IPS DF 4.7 (cell line): ENCODE data around the gene ARHGEF33.

Experiments used
- DNase-seq: peaks from one replicate; pipeline ENCODE4 v3.0.0-alpha.2; 2013; ENCODE audit warnings: low spot score; ENCODE audit errors: extremely low read depth

ARHGEF33 gene

DNA sequence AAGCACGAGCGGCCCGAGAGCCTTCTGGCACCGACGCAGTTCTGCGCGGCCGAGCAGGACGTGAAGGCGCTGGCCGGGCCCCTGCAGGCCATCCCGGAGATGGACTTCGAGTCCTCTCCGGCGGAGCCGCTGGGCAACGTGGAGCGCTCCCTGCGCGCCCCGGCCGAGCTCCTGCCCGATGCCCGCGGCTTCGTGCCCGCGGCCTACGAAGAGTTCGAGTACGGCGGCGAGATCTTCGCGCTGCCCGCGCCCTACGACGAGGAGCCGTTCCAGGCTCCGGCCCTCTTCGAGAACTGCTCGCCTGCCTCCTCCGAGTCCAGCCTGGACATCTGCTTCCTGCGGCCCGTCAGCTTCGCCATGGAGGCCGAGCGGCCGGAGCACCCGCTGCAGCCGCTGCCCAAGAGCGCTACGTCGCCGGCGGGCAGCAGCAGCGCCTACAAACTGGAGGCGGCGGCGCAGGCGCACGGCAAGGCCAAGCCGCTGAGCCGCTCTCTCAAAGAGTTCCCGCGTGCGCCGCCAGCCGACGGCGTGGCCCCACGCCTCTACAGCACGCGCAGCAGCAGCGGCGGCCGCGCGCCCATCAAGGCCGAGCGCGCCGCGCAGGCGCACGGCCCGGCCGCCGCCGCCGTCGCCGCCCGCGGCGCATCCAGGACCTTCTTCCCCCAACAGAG lies 70.4 kb downstream of the ARHGEF33 start:
- no peak for DNase-seq

DNA sequence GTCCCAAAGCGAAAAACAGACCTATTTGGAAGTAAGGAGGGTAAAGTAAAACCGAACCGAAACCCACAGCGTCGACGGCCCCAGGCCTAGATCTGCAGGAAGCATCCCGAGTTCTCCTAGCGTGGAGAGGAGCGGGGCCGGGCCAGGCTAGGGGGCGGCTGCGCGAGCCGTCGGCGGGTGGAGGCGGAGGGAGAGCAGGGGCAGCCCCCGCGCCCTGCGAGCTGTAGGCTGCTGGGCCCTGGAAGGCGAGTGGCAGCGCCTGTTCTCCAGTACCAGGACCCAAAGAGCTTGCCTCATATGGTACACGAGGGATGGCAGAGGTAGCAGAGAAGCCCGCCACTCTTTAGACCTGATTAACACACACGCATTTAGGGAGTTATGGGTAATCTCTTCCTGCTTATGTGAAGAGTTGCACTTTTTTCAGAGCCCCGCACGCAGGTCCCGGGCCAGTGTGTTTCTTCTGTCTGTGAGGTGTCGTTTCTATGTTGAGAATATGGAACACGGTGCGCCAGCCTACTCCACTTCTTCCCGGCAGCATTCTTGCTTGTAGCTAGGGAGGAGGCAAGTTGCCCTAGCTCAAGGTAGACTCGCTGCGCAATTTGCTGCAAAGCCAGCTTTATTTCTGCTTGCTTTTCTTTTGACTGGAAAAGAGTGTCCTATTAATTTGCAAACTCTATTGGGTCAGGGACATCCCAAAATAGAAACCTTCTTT lies 71.1 kb downstream of the ARHGEF33 start:
- DNase-seq: no peak

DNA sequence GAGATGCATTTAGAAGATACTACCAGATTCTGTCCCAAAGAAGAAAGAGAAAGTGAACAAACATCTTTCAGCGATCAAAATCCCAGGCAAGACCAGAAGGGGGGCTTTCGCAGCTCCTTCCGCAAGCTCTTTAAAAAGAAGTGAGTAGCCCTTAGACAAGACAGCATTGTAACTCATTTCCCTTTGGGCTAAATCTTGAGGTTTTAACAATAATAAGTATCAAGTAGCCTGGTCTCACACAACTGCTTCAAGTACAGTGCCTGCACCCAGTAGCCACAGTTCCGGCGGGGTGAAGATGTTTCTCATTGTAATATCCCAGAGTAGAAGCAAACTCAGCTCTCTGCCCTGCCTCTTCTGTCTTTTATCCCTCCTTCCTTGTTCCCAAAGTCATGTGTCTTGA lies 76.3 kb downstream of the ARHGEF33 start:
- DNase-seq: no peak

DNA sequence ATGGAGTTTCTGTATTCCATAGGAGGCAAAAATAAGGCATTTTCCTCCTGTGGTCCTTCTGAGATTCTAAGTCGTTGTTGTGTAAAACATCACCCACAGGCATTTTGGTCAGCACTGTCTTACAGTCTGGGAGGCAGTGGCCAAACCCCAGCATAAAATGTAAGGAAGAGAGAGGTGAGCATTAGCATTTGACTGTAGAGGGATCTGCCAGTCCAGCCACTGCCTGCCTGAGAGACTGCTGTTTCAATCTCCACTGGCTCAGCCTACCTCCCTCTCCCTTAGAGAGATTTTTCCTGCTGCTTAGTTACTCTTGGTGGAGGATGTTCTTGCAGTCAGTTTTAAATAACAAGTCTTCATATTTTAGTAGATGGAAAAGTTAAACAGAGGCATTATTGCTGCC lies 77.0 kb downstream of the ARHGEF33 start:
- DNase-seq: no peak

DNA sequence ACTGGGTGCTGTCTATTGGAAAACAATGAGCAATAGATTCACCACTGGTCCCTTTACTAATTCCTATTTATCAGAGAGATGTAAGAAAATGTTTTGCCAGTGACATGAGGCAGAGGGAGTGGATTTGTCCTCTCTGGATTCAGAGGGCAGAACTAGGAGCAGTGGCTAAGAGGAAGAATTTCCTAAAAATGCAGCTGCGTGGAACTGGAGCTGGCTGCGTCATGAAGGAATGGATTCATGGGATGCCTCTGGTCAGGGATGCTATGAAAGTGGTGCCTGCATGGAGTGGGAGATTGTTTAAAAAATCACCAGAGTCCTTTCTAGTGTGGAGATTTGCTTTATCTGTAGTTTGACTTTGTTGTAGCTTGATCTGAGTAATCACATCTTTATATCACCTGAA lies 78.3 kb downstream of the ARHGEF33 start:
- DNase-seq: no peak

DNA sequence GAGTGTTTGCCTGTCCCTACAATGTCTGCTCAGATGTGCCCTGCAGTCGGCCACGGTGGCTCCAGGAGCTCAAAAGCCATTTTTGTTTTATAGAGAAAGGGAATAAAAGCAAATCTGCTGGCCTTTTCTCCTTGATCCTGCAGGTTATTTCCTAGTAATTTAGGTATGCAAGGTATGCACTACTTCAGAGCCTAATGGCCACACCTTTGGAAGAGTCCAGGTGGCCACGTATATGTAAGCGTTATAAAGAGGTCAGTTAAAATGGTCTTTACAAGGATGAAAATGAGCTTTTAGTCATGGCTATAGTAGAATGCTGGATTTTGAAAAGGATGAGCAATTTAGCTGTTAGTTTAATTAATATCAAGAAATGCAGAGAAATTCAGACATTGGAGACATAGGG lies 81.7 kb downstream of the ARHGEF33 start:
- DNase-seq: no peak

DNA sequence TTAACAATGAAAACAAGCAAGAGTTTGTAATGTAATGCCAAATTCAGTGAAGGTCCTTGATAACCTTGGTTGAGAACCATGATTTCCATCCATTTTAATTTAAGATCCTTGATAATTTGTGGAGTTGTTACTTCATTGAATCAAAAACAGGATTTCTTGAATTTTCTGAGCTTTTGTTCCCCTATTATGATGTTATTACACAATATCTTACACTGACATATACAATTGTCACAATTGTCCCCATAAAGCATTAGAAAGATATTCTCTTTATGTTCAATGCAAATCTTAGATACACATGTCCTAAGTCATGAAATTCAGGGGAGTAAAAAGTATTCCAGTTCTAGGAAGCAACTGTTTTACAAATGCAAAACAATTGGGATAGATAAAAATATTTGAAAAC lies 83.6 kb downstream of the ARHGEF33 start:
- DNase-seq: no peak

DNA sequence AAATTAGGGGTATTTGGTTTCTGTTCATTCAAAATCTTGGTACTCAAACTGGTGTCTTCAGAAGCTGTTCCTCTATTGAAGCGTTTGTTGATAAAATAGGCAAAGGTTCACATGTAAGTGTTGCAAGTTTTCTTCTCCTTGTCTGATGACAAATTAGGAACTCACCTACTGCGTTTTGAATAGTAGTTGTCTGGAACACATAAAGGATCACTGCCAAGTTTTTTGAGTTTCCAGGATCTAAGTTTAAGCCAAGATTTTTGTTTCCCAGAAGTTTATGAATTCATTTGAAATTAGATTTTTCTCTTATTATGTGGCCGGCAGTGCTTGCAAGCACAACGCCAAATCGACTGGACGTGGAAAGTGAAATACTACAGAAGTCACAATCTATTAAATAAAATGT lies 85.4 kb downstream of the ARHGEF33 start:
- DNase-seq: no peak

DNA sequence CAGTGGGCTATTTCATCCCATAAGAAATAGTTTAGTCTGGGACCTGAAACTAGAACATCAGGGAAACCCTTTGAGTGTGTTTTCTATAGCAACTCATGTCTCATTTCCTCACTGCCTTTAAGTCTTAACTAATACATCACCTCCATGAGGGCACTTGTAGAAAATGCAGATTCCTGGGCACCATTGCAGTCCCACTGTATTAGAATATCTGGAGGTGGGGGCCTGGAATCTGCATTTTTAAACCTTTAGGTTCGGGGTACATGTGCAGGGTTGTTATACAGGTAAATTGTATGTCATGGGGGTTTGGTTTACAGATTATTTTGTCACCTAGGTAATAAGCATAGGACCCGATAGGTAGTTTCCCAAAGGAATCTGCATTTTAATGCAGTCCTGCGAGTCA lies 87.4 kb downstream of the ARHGEF33 start:
- no peak for DNase-seq

DNA sequence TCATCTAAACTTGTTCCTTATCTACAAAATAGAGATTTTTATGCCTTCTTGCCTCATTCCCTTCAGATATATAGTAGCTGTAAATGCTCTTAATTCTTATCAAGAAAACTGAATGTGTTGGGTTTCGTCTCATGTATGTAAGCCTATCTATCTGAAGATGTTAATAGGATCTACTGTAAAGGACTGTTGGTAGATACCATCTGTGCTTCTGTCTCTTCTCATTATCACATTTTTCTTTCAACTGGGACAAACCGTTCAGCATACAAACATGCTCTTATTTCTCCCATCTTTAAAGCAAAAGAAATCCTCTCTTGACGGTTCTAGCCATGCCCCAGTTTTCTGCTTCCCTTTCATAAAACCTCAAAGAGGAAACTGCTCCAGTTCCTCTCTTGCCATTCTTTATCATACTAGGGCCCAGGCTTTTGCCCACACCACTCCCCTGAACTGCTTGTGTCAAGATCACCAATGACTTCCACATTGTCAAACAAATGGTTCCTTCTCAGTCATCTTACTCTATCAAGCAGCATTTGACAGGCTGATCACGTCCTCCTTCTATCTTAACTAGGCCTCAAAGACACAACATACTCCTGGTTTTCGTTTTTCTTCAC lies 88.7 kb downstream of the ARHGEF33 start:
- no peak for DNase-seq

DNA sequence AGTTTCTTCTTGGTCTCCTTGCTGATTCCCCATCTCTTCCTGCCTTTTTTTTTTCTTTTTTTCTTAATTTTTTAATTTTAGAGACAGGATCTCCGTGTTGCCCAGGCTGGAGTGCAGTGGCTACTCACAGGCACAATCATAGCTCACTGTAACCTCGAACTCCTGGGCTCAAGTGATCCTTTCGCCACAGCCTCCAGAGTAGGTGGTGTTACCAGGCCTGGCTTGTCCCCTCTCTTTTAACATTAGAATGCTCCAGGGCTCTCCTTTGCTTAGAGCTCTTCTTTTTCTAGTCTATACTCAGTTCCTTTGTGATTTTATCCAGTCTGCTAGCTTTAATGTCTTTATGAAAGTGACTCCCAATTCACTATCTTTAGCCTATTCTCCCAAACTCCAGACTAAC lies 89.2 kb downstream of the ARHGEF33 start:
- DNase-seq: no peak

DNA sequence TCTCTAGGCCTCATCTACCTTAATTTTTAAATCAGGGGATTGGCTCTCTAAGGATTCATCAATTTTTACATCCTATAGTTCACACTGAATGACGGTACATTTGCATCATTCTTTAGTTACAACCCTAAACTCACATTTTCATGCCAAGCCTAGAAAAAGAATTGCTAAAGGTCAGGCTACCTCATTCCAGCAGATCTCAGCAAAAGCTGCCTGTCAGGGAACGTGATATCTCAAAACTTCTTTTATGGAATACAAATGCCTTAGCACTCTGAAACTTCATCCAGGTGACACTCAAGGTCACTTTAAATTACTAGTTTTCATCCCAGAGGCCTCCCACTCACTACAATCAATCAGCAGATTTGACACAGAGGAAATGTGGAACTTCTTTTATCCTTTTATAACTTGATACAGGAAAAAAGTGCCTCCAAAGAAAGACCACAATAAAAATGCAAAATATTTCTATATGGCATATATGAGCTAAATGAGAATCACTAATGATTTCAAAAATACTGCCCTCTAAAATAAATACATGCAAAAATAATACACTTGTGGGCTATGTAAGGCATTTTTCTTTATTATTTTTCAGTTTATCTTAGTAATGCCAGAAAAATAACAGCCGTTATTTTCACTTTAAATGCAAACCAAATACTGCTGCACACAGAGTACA lies 91.5 kb downstream of the ARHGEF33 start:
- DNase-seq: no peak

DNA sequence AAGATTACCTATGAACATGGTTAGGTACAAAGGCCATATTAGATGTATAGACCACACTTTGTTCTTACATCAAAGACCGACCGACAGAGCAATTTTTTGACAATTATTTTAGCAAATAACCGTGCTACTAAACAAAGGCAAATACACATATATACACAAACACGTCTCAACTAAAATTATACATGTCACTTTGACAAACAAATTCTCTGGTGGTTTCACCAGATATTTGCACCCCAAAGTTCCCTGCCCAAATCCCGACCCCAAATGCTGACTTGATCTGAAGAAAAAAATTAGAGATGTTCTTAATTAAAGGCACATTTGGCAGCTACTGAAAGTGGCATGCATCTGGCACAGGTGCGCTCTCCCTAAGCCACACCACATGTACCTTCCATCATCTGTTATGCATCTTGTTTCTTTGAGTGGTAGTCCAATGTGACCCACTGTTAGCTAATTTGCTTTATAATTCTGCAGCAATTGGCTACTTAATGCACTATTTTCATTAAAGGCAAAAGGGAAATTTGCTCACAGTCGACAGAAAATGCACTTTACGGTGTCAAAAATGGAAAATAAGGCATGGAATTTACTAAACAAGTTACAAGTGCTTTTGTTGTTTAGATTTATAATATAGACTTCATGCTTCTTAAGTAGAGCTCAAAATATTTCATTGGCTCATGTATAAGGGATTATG lies 92.1 kb downstream of the ARHGEF33 start:
- DNase-seq: no peak

DNA sequence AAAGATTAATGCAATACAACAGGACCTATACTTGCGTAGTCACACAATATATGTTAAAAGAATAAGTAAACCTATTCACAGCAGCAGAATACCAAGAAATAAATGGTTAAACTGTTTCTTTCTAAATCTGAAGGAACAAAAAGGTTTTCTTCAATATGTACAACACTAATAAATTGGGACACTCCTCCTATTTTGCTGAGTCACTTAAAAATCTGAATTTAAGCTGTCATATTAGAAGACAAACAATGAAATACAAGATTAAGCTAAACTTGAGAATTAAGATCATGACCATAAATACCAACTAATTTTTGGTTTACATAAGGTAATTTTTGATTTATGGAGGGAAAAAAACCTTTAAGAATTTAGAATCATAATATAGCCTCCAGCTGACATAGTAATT lies 92.8 kb downstream of the ARHGEF33 start:
- no peak for DNase-seq

DNA sequence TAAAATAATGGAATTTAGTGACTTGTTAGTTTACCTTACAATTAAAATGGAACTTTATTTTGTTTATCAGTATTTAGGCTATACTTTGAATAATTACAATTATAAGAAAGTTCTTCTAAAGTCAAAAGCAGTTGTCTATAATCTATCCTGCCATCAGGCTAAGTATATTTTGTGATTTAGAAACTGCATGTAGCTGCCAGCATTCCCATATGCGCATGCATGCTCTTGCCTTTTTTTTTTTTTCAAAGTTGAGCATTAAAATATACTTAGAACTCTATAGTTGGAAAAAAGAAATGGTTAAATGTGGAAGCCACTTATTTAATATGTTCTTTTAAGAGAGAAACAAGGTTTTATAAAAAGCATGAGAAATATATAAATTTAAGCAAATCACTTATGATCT lies 99.0 kb downstream of the ARHGEF33 start:
- DNase-seq: no peak

DNA sequence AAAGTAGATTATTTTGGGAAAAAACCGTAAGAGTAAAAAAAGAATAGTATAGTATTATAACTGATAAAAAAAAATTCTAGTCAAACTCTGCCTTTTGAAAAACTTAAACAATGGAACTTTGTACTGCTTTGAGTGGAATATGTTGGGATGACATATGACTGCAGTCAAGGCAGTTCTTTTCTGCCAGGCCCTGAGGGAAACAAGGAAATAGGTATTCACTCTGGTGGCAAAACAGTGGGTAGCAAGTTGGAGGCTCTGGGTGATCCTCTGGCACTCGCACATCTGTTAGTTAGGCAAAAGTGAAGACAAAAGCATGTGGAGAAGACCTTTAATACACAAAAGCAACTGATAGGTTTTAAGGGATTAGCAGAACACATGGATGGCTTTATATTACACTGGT lies 102.2 kb downstream of the ARHGEF33 start:
- no peak for DNase-seq

DNA sequence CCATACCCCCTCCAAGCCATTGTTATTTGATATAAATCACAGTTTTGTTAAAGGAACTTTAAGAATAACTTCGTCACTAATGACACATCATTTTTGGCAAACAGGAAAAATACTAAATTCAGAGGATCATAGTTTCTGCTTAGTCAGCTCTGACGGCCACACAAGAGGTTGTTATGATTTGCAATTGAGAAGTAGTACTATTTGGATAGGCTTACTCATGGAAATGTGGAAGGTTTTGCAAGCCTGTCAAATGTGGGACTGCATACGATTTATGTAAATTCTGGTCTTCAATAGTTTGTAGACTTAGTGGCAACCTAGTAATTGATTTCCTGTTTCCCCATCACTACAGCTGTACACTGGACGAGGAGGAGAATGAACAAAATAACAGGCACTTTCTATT lies 108.1 kb downstream of the ARHGEF33 start:
- no peak for DNase-seq

DNA sequence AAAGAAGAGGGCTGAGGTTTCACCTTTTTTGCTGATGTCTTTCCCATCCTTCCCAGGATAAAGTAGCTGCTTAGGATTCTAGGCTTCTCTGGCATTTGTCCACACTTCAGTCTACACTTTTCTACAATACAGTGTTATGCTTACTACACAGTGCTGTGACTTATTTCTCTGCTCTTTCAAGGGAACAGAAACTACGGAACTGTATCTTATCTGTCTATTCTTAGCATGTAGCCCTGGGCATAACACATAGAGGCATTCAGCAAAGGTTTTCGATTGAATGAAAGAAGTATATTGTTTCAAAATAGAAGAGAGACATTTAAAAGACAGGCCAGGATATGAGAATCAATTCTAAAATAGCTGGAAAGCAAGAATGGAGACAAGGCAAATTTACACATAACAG lies 110.9 kb downstream of the ARHGEF33 start:
- DNase-seq: no peak

DNA sequence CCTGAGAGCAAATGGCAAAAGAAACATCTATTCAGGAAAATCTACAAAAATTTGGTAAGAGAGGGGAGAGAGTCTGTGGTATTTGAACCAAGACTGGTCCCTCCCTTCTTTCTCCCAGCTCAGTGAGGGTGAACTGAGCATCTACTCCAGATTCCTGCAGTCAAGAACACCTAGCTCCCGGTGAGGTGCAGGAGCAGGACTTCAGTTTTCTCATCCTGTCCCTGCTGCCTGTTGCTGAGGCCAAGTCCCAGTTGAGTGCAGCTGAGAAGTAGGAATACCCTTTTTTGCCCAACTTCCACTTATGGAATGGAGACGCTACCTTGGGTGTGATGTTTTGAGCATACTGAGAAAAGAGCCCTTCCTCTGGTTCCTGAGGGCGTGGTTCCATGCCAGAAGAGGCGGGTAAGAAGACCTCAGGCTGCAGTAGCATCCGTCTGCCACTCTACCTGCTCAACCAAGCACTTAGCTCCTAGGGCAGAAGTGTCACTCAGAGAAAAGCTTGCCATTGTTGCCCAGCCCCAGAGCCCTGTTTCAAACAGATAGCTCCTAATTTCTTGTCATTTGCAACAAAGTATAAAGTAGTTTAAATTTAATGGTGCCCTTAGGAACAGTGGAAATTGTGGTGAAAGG lies 118.3 kb downstream of the ARHGEF33 start:
- DNase-seq: no peak

DNA sequence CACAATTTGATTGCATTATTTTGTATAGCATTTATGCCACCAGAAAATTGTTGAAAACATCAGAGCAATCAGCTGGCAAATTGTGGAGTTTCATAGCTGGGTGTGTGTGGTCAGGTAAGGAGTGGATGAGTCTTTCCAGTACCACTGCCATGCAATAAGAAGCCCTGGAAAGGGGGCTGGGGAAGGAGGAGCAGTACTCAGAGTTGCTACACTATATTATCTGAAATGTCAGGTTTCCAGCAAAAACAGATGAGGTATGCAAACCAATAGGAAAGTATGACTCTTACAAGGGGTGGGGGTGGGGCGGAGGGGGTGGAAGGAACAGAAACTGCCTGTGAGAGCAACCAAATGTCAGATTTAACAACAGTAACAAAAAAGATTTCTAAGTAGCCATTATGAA lies 119.0 kb downstream of the ARHGEF33 start:
- DNase-seq: no peak

DNA sequence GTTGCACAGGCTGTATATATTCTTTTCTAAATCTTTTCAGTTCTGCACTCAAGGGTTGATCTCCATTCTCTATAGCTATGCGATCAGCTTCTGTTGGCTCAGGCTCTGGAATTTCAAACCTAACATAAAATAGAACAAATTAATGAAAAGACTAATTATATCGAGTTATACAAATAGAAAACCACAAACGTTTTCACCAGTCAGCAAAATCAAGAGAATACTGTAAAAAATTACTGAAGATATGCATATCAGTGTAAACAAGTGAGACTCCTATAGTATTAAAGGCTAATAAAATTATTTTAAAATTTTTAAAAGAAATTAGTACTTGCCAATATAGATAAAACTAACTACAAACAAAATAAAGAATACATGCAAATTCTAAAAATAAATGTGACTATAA lies 124.2 kb downstream of the ARHGEF33 start:
- DNase-seq: no peak
